Measurements from ENCODE around the gene RNF151. TPM values are rescaled to one million over a fixed set of nuclear protein-coding genes. Genes with fewer than 3 reads are reported as not detected.

The RNF151 gene
- total and polyA plus RNA-seq, 10 of the 15 experiments (the other 5 are each of a cell fraction or from before 2014, with no cell fraction given), result 0.17 to 0.56 TPM; not detected in 8

- ChIA-PET SMC1A (ENCODE audit: uncharacterized antibody, unreplicated experiment) (no interaction called here), RAD21 (ENCODE audit: unreplicated experiment) (no interaction called here), CTCF (no interaction called here), POLR2A (interaction anchor here (0.7 kb wide), 1 partner anchor 39 kb away, joined by 4 read pairs; no protein-coding TSS in a partner anchor)
- H3K79me2 ChIP-seq (ENCODE audit: control insufficient read depth, insufficient read depth, low read length), result no peaks in the 10 kb centered on the region
- intact Hi-C loops (cut with micrococcal nuclease; ENCODE audit: unreplicated experiment) (no loop called here), in situ Hi-C loops (cut with MboI) (no loop called here)
- no peaks in the 10 kb centered on the region for H3K9me3 ChIP-seq (replicated peaks; ENCODE audit: control insufficient read depth, insufficient read depth, low read length)
- no peak overlapping the region for H3K4me3 ChIP-seq
- H3K4me2 ChIP-seq (ENCODE audit: control insufficient read depth, insufficient read depth), result no peak overlapping the region
- no peak overlapping the region for H3K27ac ChIP-seq (ENCODE audit: control insufficient read depth, insufficient read depth)
- TF ChIP-seq YY1 (IDR thresholded peaks at IDR 0.05; ENCODE audit: low read depth, low read length) (no peak), ZNF274 (IDR thresholded peaks at IDR 0.05; ENCODE audit: insufficient read depth, insufficient read length) (no peak), YBX1 (IDR thresholded peaks at IDR 0.05) (no peak), NFIC (IDR thresholded peaks at IDR 0.05; ENCODE audit: low read depth, low read length) (no peak)
- TF ChIP-seq, protein P1, sequence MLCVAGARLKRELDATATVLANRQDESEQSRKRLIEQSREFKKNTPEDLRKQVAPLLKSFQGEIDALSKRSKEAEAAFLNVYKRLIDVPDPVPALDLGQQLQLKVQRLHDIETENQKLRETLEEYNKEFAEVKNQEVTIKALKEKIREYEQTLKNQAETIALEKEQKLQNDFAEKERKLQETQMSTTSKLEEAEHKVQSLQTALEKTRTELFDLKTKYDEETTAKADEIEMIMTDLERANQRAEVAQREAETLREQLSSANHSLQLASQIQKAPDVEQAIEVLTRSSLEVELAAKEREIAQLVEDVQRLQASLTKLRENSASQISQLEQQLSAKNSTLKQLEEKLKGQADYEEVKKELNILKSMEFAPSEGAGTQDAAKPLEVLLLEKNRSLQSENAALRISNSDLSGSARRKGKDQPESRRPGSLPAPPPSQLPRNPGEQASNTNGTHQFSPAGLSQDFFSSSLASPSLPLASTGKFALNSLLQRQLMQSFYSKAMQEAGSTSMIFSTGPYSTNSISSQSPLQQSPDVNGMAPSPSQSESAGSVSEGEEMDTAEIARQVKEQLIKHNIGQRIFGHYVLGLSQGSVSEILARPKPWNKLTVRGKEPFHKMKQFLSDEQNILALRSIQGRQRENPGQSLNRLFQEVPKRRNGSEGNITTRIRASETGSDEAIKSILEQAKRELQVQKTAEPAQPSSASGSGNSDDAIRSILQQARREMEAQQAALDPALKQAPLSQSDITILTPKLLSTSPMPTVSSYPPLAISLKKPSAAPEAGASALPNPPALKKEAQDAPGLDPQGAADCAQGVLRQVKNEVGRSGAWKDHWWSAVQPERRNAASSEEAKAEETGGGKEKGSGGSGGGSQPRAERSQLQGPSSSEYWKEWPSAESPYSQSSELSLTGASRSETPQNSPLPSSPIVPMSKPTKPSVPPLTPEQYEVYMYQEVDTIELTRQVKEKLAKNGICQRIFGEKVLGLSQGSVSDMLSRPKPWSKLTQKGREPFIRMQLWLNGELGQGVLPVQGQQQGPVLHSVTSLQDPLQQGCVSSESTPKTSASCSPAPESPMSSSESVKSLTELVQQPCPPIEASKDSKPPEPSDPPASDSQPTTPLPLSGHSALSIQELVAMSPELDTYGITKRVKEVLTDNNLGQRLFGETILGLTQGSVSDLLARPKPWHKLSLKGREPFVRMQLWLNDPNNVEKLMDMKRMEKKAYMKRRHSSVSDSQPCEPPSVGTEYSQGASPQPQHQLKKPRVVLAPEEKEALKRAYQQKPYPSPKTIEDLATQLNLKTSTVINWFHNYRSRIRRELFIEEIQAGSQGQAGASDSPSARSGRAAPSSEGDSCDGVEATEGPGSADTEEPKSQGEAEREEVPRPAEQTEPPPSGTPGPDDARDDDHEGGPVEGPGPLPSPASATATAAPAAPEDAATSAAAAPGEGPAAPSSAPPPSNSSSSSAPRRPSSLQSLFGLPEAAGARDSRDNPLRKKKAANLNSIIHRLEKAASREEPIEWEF (IDR thresholded peaks at IDR 0.05; ENCODE audit: insufficient replicate concordance, low read depth, low read length), result no peak
- ATAC-seq (no peak), DNase-seq (ENCODE audit: low read depth, low spot score) (no peak), FAIRE-seq (no peak)
- no TSS peak for BruUV-seq (replicated peaks)
- no peak overlapping the region for H2AFZ ChIP-seq (ENCODE audit: control insufficient read depth, low read depth, low read length)
- no peaks in the 10 kb centered on the region for H3K36me3 ChIP-seq (ENCODE audit: control insufficient read depth in 2 of 2, insufficient read depth in 2 of 2, low read length in 1 of 2)
- no peak overlapping the region for H3K9ac ChIP-seq (ENCODE audit: control insufficient read depth, insufficient read depth, low read length)
- H3K4me1 ChIP-seq (ENCODE audit: control insufficient read depth, insufficient read depth, low read length), result no peaks in the 10 kb centered on the region
- WGBS (ENCODE audit: insufficient coverage, insufficient replicate concordance, low lambda C conversion rate, missing lambda C conversion rate), result 81% methylated on average over 10 of the region's 11 CpGs
- no peaks in the 10 kb centered on the region for H4K20me1 ChIP-seq (ENCODE audit: control insufficient read depth, insufficient read depth)
- H3K27me3 ChIP-seq (replicated peaks in 1 of 2; ENCODE audit: control insufficient read depth in 2 of 2, insufficient read depth in 2 of 2, low read length in 1 of 2), result no peaks in the 10 kb centered on the region; a peak in 1 of 4 replicates
Measured at GRCh38 chr16:1949507-1949906, 17.1 kb upstream of the RNF151 start.

Data from GM12878 (cell line).